GM18508 (cell line): ENCODE data around the gene MT1H.
"Not testable (repeated sequence)": the region's sequence is repeated elsewhere in the genome, so short reads cannot be mapped to it uniquely, and the experiment has no call there.

Experiments
- ATAC-seq: cut with Tn5 transposase; IDR thresholded peaks from one replicate; pipeline ENCODE4 v1.9.1; 2021; ENCODE audit warnings: moderate number of reproducible peaks; ENCODE audit not compliant: insufficient read depth, unreplicated experiment

Gene MT1H

DNA sequence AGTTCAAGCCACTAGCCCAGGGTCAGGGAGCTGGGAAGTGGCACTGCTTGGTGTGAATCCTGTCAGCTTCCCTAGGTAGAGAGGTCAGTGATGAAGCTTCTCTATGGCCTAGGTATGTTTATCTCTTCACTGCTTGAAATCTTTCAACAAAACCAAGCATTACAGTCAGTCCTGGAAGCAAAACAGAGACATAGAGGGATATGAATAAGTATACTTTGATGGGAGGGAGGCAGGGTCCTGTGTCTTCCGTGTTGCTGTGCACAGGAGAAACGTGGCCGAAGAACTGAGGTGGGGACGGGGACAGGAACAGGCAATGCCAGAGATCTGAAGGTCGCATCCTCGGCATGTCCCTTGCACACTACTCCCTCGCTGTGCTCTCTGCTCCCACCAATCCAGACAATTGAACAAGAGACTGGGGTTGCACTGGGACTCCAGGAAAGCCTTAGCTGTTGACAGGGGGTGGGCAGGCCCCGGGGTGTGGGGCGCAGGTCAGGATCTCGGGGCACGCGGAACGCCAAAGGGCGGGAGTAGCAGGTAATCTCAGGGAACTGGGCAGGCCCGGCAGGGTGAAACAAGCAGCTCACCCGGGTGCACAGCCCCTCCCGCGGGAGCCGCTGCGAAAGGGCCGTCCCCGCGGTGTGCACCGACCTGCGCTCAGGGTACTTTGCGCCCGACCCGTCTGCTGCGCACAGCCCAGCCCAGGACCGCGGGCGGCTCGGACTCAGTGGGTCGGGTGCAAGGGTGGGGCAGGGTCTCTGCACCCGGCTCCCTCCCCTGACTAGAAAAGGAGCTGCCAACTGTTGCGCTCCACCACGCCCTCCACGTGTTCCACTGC, at the start of gene MT1H:
Gene MT1H (plus strand): TSS at position 810 of the 835 bp plus-strand sequence. CDS start 71 bp downstream, outside the sequence.
- no peak for ATAC-seq

DNA sequence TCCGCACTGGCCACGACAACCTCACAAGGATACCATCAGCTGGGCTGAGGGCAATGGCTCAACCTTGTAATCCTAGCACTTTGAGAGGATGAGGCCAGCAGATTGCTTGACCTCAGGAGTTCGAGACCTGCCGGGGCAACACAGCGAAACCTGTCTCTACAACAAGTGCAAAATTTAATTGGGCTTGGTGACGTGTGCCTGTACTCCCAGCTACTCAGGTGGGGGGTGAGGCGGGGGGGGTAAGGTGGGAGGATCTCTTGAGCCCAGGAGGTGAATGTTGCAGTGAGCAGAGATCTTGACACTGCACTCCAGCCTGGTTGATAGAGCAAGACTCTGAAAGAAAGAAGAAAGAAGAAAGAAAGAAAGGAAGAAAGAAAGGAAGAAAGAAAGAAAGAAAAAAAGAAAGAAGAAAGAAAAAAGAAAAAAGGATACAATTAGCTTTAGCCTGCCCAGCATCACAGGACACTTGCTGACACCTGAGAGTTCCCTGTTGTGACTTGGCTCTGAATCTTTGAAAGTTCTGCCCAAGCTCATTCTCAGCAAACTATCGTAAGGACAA, 49.2 kb upstream of the MT1H start:
- ATAC-seq: no peak

DNA sequence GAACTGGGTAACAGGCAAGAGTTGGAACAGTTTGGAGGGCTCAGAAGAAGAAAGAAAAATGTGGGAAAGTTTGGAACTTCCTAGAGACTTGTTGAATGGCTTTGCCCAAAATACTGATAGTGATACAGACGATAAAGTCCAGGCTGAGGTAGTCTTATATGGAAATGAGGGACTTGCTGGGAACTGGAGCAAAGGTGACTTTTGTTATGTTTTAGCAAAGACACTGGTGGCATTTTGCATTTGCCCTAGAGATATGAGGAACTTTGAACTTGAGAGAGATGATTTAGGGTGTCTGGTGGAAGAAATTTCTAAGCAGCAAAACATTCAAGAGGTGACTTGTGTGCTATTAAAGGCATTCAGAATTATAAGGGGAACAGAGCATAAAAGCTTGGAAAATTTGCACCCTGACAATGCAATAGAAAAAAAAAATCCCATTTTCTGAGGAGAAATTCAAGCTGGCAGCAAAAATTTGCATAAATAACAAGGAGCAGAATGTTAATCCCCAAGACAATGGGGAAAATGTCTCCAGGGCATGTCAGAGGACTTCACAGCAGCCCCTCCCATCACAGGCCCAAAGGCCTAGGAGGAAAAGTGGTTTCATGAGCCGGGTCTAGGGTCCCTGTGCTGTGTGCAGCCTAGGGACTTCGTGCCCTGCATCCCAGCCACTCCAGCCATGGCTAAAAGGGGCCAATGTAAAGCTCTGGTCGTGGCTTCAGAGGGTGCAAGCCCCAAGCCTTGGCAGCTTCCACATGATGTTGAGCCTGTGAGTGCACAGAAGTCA, 47.8 kb upstream of the MT1H start:
- ATAC-seq: not testable (repeated sequence)

DNA sequence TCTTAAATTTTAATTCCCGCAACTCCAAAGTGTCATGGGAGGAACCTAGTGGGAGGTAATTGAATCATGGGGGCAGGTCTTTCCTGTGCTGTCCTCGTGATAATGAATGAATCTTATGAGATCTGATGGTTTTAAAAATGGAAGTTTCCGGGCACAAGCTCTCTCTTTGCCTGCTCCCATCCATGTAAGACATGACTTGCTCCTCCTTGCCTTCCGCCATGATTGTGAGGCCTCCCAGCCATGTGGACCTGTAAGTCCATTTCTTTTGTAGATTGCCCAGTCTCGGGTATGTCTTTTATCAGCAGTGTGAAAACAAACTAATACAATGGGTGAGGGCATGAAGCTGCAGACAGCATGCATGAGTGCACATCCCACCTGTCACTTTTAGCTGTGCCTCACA, 46.4 kb upstream of the MT1H start:
- ATAC-seq: not testable (repeated sequence)

DNA sequence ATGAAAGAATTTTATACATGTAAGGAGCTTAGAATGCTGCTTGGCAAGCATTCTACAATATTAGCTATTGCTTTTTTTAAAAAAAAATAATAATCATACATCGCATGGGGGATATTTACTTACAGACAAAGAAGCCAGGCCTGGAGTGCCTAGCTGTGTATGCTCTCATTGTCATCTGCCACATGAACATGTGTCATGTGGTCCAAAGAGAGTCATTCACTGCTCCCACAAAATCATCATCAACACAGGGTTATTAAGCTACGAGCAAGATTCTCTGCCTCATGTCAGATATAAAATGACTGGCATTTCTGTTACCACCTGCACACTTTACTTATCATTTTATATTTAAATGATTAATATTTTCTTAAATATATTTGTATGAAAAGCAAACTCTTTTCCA, 46.0 kb upstream of the MT1H start:
- ATAC-seq: no peak

DNA sequence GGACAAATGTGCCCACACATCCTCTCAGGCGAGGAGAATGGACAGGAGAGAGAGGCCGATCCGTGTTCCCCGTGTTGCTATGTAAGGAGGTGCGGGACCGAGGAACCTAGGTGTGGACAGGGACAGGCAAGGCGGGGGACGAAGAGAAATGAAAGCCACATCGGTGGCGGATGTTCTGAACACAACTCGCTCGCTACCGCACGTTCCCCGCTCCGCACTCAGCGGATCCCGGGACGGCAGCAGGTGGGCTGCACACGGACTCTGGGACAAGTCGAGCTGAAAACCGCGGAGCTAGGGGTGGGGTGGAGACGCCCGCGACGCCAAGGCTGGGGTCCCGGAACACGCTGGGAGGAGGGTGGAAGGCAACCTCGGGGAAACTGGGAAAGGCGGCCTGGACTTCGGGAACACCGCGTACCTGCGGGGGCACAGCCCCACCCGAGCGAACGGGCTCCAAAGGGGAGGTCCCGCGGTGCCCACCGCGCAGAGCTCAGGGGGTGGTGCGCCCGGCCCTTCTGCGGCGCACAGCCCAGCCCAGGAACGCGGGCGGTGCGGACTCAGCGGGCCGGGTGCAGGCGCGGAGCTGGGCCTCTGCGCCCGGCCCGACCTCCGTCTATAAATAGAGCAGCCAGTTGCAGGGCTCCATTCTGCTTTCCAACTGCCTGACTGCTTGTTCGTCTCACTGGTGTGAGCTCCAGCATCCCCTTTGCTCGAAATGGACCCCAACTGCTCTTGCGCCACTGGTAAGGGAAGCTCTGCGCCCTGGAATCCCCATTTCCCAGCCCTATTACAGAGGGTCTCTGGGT, 44.3 kb upstream of the MT1H start, which contains the start of gene MT1E:
Gene MT1E (plus strand): TSS at position 642 of the 803 bp plus-strand sequence. CDS start 71 bp downstream, at position 713.
- ATAC-seq: no peak

DNA sequence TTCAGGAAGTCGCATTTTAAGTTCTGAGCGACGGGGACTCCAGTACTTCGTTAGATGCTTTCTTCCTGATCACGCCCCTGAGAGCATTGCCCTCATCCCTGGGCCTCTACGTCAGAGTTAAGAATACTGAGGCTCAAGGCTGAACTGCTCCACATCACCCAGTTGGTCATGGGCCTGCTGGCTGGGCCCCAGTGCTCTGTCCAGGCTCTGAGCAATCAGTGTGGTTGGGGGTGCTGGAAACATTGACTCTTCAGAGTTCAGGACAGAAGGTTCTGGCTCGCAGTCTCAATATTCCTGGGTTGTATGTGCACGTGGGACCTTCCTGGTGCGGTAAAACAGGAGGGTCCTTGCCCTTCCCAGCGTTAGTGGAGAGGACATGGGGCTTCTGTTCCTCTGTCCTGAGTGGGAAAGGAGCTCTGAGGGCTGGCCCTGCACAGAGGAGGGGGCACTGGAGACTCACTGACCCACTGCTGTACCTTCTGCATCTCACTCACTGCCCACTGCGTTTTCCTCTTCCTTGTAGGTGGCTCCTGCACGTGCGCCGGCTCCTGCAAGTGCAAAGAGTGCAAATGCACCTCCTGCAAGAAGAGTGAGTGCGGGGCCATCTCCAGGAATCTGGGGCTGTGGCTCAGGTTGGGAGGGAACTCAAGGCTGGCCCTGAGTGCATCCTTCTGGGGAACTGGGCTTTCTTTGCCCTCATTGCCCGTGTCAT, 43.5 kb upstream of the MT1H start:
- no peak for ATAC-seq

DNA sequence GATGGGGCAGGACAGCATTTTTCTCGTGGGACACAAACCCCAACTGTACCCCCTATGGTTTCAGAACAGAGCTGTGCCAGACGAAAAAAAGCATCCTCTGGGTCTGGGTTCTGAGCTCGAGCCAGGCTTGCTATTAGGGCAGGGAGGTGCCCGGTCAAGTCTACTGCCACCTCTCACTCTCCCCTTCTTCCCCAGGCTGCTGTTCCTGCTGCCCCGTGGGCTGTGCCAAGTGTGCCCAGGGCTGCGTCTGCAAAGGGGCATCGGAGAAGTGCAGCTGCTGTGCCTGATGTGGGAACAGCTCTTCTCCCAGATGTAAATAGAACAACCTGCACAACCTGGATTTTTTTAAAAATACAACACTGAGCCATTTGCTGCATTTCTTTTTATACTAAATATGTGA, 42.9 kb upstream of the MT1H start:
- no peak for ATAC-seq

DNA sequence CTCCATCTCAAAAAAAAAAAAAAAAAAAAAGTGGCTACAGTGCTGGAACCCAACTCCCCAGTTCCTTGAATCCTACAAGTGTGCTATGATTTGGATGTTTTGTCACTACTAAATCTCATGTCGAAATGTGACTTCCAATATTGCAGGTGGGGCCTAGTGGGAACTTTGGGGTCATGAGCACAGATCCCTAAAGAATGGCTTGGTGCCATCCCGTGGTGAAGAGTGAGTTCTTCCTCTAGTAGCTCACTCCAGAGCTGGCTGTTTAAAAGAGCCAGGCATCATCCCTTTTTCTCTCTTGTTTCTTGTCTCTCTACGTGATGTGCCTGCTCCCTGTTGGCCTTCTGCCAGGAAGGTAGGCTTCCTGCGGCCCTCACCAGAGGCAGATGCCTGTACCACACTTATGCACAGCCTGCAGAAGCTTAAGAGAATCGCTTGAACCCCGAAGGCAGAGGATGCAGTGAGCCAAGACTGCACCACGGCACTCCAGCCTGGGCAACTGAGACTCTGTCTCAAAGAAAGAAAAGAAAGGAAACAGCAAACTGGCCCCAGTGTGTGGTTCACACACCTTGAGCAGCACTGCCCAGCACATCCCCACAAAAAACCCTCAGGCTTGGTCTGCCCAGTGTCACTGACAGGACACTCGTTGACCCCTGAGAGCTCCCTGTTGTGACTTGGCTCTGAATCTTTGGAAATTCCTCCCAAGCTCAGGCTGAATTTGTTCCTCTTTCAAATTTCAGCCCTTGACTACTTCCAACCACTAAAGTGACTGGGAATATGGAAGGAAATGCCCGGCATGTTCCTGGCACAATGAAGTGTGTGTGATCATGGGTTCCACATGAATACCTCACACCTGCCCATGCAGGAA, 40.9 kb upstream of the MT1H start:
- no peak for ATAC-seq

DNA sequence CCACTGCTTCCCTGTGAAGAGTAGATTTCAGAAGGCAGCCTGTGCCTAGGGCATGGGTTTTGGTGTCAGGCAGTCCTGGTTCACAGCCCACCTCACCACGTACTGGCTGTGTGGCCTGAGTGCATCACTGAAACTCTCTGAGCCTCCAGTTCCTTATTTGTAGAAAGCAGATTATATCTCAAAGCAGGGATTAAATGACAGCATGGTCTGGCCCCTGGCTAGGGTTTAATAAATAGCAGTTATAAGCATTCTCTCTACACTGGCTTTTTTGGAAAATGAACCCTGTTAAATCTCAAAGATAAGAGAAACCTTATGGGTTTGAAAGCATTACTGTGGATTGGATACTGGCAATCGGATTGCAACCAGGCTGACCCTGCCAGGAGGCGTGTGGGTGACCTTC, 40.1 kb upstream of the MT1H start:
- ATAC-seq: no peak

DNA sequence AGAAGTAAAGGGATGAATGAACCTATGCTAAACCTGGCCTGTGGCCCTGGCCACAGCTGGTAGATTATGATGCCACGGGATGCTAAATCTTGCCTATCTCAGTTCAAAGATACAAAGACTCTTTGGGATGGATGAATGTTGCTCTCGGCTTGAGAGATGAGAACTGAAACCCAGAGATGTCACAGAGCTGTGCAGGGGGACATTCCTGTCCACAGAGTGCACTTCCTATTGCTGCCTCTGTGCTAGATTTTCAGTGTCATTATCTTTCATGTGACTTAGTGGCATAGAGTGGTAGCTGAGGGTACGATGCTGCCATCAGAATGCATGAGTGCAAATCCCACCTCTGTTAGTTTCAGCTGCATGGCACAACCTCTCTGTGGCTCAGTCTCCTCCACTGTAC, 39.5 kb upstream of the MT1H start:
- ATAC-seq: peak; percentile 86

DNA sequence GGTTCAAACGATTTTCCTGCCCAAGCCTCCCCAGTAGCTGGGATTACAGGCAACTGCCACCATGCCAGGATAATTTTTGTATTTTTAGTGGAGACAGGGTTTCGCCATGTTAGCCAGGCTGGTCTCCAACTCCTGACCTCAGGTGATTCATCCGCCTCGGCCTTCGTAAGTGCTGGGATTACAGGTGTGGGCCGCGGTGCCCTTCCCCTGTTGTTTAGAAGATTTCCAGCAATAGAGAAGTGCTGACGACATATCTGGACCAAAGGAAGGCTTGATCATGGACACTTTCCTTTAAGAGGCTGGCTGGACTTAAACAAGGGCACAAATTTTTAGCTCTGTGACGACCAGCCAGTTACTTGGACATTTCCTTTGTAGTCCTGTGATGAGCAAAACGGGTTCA, 38.4 kb upstream of the MT1H start:
- ATAC-seq: no peak

DNA sequence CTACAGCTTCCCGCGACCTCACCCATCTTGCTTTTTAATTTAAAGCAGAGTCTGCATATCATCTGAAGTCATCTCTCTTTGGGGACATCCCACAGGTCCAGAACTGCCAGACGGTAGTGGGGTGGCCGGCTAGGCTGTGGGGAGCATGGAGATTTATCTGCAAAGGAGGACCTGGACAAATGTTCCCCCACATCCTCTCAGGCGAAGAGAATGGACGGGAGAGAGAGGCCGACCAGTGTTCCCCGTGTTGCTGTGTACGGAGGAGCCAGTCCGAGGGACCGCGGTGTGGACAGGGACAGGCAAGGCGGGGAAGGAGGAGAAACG, 37.8 kb upstream of the MT1H start:
- ATAC-seq: no peak

DNA sequence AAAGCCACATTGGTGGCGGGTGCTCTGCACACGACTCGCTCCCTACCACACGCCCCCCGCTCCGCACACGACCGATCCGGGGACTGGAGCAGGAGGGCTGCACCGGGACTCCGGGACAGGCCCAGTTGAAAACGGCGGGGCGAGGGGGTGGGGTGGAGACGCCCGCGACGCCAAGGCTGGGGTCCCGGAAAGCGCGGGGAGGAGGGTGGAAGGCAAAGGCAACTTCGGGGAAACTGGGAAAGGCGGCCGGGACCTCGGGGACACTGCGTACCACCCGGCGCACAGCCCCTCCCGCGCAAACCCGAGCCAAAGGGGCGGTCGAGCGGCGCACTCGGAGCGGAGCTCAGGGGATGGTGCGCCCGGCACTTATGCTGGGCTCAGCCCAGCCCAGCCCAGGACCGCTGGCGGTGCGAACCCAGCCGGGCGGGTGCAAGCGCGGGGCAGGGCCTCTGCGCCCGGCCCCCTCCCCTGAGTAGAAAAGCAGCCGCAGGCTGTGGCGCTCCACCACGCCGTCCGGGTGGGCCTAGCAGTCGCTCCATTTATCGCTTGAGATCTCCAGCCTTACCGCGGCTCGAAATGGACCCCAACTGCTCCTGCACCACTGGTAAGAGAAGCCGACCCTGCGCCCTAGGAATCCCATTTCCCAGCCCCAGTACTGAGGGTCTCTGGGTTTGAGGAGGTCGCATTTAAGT, 37.3 kb upstream of the MT1H start, which contains the start of gene MT1M:
Gene MT1M (plus strand): TSS at position 504 of the 692 bp plus-strand sequence. CDS start 73 bp downstream, at position 577.
- ATAC-seq: no peak

DNA sequence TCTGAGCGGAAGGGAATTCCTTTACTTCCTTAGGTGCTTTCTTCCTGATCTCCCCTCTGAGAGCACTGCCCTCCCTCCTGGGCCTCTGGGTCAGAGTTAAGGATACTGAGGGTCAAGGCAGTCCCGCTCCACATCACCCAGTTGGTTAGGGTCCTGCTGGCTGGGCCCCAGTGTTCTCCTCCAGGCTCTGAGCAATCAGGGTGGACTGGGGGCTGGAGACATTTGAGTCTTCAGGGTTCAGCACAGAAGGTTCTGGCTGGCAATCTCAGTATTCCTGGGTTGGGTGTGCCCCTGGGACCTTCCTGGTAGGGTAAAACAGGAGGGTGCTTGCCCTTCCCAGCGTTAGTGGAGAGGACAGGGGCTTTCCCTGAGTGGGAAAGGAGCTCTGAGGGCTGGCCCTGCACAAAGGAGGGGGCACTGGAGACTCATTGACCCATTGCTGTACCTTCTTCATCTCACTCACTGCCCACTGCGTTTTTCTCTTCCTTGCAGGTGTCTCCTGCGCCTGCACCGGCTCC, 36.7 kb upstream of the MT1H start:
- no peak for ATAC-seq

DNA sequence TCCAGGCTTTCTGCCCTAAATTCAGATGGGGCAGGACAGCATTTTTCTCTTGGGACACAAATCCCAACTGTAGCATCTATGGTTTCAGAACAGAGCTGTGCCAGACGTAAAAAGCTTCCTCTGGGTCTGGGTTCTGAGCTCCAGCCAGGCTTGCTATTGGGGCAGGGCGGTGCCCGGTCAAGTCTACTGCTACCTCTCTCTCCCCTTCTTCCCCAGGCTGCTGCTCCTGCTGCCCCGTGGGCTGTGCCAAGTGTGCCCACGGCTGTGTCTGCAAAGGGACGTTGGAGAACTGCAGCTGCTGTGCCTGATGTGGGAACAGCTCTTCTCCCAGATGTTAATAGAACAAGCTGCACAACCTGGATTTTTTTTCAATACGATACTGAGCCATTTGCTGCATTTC, 36.1 kb upstream of the MT1H start:
- no peak for ATAC-seq

DNA sequence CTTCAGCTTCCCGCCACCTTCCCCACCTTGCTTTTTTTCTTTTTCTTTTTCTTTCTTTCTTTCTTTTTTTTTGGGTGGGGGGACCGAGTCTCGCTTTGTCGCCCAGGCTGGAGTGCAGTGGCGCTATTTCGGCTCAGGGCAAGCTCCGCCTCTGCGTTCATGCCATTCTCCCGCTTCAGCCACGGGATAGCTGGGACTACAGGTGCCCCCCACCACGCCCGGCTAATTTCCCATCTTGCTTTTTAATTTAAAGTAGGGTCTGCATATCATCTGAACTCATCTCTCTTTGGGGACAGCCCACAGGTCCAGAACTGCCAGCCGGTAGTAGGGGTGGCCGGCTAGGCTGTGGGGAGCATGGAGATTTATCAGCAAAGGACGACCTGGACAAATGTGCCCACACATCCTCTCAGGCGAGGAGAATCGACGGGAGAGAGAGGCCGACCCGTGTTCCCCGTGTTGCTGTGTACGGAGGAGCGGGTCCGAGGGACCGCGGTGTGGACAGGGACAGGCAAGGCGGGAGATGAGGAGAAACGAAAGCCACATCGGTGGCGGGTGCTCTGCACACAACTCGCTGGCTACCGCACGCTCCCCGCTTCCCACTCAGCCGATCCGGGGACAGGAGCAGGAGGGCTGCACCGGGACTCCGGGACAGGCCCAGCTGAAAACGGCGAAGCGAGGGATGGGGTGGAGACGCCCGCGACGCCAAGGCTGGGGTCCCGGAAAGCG, 34.7 kb upstream of the MT1H start:
- no peak for ATAC-seq
